ENCODE results near the gene LIN7A.
"Not testable (repeated sequence)": the region's sequence is repeated elsewhere in the genome, so short reads cannot be mapped to it uniquely, and the experiment has no call there.

The LIN7A gene

DNA sequence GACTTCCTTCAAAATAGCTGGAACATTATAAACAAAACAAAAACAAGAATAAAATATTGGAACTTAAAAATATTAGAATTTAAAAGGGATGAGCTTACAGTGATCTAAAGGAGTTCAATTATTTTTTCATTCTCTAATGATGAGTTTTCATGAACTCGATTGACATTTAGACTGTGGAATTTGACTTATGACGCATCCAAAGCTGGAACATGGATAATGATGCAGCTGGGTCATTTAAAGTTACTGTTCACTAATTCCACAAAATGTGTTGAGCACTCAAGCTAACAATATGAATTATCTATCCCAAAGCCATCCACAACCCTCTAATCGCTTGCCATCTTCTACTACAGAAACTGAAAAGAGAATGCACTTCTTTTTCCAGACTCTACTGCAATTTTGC is 42.5 kb downstream of the LIN7A start:
- no peak overlapping the region for H3K27ac ChIP-seq
- TF ChIP-seq, protein P1, sequence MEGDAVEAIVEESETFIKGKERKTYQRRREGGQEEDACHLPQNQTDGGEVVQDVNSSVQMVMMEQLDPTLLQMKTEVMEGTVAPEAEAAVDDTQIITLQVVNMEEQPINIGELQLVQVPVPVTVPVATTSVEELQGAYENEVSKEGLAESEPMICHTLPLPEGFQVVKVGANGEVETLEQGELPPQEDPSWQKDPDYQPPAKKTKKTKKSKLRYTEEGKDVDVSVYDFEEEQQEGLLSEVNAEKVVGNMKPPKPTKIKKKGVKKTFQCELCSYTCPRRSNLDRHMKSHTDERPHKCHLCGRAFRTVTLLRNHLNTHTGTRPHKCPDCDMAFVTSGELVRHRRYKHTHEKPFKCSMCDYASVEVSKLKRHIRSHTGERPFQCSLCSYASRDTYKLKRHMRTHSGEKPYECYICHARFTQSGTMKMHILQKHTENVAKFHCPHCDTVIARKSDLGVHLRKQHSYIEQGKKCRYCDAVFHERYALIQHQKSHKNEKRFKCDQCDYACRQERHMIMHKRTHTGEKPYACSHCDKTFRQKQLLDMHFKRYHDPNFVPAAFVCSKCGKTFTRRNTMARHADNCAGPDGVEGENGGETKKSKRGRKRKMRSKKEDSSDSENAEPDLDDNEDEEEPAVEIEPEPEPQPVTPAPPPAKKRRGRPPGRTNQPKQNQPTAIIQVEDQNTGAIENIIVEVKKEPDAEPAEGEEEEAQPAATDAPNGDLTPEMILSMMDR (conservative IDR thresholded peaks at IDR 0.05), result no peak

DNA sequence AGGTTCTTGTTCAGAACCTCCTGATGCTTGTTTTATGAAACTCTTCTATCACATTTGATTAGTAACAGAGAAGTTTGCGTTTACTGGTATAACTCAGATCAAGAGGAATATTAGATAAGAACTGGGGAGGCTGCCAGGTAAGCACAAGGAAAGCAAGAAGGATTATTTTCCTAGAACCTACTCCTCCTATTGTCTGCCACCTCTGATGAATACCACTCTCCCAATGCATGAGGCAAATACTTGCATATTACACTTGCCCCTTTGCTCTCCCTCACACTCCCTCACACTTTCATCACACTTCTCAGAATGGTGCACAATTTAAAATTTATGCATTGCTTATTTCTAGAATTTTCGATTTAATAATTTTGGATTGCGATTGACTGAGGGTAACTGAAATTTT is 43.6 kb downstream of the LIN7A start:
- TF ChIP-seq, protein P1 (conservative IDR thresholded peaks at IDR 0.05), result no peak
- H3K27ac ChIP-seq, result no peak overlapping the region

DNA sequence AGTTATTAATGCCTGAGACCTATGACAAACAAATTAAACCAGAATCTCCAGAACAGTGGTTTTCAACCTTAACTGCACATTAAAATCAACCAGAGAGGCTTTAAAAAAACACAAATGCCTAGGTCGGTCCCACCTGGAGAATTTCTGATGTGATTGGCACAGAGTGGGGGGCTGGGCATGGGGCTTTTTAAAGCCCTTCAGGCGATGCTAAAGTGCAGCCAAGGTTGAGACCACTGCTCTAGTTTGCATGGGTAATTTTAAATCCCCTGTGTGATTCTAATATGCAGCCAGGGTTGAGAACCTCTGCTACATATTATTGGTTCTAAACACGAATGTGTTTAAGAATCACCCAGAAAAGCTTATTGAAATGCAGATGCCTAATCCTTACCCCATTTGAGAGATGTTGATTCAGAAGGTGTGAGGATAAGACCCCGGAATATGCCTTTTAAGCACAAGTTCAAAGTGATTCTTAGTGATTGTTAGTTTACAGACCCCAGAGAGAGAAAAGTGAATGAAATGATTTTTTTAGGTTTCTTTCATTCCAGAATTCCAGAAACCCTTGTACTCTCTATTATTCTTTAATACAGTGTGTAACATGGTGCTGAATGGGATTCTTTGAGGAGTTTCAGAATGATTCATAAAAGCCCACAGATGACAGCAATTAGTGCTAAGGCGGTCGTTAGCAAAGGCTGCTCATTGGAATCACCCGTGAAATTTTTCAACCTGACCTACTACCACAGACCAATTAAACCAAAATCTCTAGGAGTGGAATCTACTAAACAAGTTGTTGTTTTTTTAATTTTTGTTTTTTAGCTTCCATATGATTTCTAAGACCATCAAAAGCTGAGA is 44.9 kb downstream of the LIN7A start:
- TF ChIP-seq, protein P1 (conservative IDR thresholded peaks at IDR 0.05), result no peak

DNA sequence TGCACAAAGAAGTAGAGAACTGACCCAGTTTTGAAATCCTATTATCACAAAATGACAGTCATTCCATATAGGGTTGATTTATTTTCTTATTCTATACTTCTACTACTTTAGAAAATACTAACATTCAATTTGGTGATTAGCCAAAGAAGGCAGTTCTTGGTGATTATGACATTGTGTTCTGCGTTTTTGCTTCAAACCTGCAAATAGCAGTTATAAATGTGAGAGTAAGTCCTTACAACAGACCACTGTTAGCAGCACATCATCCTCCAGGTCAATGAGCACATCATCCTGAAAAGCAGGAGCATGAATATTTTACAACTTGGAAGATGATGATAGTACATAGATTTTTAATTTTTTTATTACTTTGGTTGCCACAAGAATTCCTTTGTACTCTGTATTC is 53.1 kb downstream of the LIN7A start:
- TF ChIP-seq, protein P1 (conservative IDR thresholded peaks at IDR 0.05), result no peak
- no peak overlapping the region for H3K27ac ChIP-seq

More for the DNA sequence above, 44.9 kb downstream of the LIN7A start:
- no peak overlapping the region for H3K27ac ChIP-seq

DNA sequence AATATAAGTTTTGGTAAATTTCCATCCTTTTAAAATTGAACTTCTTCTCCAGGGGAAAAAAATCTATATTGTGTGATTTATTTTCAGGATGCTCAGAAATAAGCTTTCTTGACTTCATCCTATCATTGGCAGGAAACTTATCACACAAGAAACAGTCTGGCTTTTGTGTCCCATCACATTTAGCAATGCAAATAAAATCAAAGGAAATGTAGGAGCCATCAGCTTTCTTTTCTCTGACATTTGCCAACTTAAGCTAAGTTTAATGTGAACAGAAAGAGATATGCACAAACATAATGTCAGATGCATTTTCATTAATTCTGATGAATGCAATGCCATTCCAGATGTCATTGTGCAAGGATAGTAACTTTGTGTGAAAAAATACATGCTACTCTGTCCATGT is 56.6 kb downstream of the LIN7A start:
- H3K27ac ChIP-seq, result no peak overlapping the region
- TF ChIP-seq, protein P1 (conservative IDR thresholded peaks at IDR 0.05), result no peak

DNA sequence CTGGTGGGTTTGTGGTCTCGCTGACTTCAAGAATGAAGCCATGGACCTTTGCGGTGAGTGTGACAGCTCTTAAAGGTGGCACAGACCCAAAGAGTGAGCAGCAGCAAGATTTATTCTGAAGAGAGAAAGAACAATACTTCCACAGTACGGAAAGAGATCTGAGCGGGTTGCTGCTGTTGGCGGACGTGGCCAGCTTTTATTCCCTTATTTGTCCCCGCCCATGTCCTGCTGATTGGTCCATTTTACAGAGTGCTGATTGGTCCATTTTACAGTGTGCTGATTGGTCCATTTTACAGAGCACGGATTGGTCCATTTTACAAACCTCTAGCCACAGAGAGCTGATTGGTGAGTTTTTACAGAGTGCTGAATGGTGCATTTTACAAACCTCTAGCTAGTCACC is 59.3 kb downstream of the LIN7A start:
- H3K27ac ChIP-seq, result not testable (repeated sequence)

DNA sequence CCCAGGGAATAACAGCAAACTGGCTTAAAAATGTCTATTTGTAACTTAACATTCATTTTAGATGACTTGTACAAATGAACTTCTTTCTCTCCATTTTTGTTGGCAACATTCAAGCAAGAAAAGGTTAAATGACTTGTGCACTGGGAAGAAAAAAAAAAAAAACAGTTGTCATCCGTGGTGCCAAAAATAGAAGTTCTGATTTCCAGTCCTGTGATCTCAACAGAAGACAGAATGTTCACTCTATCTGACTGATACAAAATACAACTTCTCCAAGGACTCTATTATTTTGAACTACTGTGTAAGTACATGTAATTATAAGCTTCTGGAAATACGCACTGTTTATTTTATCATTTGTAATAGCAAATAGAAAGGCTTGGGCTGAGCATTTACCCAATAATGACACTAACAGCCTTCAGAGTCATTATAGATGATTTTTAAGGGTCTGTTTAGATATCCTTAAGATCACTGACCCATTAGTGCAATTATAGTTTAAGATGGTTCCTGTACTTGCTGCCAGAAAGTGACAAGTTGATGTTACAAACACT is 59.9 kb downstream of the LIN7A start:
- TF ChIP-seq, protein P1 (conservative IDR thresholded peaks at IDR 0.05), result no peak
- no peak overlapping the region for H3K27ac ChIP-seq

DNA sequence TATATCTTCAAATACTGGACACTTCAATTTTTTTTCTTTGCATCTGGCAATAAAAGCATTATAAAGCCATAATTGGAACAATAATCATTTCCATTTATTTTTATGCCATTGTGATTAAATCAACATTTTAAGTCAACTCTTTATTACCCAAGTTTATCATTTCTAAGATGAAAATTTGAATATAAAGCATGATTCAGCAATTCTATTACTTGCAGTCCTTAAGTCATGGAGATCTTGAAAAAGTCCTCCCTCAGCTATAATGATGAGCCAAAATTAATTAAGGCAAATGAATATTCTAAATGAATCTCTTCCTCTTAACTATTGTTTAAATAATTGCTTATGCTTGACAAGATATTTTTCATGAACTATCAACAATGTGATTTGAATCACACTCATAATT is 65.7 kb downstream of the LIN7A start:
- TF ChIP-seq, protein P1 (conservative IDR thresholded peaks at IDR 0.05), result no peak
- H3K27ac ChIP-seq, result no peak overlapping the region
